ENCODE results near the gene RPL35A.
"Not testable (repeated sequence)": the region's sequence is repeated elsewhere in the genome, so short reads cannot be mapped to it uniquely, and the experiment has no call there.

The RPL35A gene

DNA sequence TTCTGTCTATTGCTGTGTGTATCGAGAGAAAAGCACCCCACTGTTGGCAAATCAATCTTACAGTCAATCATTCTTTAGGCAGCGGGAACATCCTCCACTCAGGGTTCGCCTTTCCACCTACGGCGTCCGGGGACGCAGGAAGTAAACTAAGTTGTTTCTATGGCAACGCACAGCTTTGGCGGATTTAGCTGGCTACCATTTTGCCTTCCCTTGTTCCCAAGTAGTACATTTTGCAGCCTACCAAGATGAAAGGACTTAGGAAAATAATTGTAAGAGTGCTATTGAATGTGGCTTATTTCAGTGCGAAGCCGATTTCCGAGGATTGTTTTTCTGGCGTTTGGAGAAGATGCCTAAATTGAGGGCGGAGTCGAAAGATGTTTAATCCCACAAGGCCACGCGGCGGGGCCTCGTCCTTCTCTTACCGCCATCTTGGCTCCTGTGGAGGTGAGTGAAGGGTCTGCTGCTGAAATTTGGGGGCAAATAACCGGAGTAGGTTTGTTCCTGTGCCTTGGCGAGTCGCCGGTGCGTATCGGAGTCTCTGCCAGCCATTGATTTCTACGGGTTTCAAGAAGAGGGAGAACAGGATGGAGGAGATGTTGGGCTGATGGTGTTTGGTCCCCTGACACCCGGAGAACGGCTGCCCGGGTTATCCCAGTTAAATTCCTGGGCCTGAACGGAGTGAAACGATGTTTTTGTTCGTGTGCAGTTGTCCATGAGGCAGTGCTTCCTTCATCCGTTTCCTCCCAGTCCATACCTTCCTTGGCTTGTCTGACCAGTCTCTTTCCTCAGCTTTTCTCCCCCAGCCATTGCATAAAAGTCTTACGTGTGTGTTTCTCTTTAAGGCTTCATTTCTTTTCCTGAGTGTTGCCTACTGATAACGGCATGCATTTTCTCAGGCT lies at the start of gene RPL35A:
TSS of gene RPL35A (plus strand) at position 413 of the 899 bp plus-strand sequence. CDS start 778 bp downstream, outside the sequence.
- peak; percentile 92 for DNase-seq

DNA sequence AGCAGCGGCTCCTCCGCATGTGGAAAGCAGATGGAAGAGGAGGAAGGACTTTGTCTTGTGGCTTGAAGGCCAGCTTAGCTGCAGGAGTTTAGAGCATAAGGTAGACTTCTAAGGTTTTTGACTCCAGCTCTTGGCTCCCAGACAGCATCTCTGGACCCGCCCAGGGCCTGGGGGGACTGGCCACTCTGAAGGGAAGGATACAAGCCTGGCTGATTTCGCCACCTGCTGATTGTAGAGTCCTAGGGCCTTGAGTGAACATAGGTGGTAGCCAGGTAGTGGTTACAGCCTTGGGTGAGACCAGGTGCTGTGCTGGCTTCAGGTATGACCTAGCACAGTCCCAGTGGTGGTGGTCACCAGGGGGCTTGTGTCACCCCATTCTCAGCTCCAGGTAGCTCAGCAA lies 48.4 kb upstream of the RPL35A start:
- DNase-seq = no peak

DNA sequence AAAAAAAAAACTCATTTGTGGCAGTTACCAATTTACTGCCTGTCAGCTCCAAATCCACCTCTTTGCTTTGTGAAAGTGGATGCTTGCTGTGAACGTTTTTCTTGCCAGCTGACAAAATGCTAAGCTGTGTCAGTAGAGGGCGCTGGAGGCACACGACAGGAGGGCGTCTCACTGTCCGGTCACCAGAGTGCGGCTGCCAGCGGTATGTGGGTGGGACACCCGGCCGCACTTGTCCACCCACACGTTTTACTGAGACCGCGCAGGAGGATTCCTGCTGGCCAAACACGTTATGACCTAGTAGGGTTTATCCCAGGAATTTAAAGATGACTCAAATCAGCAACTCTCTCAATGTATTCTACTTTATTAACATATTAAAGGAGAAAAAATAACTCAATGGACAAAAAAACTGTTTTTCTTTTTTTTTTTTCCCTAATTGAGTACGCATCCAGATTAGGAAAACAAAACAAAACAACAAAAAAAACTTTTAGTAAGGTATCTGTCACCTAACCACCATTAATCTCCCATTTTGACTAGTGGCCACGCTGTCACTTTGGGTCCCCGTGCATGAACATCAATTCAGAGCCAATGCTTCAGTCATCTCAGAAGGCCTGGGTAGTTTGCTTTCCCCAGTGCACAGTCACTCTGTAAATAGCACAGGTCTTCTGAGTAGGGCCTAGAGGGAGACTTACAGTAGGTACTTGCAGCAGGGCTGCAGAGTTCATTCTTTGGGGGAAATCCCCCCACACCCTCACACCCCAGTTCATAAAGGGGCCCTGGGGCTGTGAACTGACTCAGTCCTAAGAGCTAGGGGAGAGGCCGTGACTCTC lies 43.8 kb upstream of the RPL35A start:
- peak; percentile 87 for DNase-seq

DNA sequence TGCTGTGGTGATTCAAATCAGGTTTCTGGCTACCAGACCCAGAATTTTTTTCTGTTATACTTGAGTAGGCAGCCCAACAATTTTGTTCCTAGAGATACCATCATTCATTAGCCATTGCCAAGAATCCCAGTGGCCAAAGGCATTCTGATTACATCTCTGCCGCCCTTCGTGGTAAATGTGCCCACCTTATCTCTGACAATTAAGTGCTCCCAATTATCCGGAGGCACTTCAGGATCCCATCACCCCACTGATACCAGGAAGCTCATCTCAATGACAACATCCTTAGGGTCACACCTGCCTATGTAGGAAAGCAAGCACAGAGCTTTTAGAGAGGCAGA lies 43.2 kb upstream of the RPL35A start:
- no peak for DNase-seq

DNA sequence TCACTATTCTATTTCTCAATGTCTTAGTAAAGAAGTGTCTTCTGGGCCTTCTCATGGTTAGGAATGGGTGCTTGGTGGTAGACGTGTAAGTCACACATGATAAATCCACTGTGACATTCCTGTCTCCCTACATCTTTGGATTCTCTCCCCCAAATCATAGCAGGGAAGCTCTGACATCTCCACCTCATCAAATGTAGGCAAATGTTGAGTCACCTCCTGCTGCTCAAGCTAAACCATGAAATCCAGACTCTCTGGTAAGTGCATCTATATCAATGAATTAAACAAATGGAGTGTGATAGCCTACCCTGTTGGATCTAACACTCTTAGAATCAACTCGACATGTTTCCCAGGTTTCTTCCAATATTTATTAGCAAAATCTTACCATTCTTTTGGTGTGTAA lies 42.8 kb upstream of the RPL35A start:
- no peak for DNase-seq

DNA sequence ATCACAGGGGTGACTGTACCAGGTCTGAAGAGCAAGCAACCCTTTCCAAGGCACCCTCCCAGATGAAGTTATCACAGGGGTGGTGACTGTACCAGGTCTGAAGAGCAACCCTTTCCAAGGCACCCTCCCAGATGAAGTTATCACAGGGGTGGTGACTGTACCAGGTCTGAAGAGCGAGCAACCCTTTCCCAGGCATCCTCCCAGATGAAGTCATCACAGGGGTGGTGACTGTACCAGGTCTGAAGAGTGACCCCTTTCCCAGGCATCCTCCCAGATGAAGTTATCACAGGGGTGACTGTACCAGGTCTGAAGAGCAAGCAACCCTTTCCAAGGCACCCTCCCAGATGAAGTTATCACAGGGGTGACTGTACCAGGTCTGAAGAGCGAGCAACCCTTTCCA lies 41.4 kb upstream of the RPL35A start:
- not testable (repeated sequence) for DNase-seq

DNA sequence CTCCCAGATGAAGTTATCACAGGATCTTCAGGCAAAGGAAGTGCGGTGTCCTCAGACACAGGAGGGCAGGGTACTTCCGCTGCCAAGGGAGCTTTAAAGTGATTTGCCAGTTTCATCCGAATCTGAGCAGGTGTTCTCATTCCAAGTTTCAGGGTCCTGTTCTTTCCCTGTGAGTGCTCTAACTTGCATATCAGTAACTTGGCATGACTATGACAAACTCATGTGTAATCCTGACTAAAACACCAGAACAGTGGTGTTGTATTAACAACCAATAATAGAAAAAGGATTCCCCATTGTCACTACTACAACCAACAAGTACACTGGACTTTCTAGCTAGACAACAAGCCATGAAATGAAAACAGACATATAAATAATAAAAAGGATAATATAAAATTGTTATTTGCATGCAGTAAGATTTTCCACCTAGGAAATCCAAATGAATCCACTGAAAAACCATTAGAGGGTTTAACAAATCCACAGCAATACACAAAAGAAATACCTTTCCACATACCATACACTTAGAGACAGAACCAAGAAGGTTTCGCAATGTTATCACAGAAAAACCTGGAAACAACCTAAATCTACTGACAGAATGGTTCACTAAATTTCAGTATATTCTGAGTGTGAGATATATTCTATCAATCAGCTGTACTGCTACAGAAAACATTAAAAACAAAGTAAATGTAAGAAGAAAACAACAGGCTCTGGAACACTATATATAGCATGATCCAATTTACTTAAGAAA lies 40.9 kb upstream of the RPL35A start:
- no peak for DNase-seq

DNA sequence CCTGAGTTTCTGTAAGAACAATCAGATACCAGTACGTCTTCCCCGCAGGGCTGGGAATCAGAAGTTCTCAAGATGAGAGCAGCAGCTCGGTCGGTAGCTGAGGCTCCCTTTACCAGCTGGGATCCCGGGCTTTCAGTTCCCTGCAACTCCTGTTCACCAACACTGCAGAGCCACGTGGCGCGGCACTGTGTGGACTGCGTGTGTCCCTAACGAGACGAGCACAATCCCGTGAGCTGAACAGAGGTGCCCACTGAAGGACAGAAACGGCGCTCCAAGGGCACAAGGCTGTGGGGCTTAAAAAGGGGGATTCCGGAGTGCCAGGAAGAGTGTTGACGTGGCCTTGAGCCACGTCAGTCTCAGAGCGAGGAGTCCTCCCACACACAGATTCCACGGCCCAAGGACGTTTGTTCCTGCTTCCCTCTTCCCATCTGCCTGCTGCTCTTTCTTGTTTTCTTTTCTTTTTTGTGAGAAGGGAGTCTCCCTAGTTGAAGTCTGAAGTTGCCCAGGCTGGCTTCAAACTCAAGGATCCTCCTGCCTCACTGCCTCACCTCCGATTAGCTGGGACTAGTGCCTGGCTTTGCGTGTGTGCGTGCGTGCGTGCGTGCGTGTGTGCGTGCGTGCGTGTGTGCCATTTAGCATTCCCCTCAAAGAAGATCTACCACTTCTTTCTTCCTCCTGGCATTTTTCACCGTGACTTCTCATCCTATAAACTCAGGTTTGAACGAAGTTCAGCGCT lies 37.1 kb upstream of the RPL35A start:
- no peak for DNase-seq

DNA sequence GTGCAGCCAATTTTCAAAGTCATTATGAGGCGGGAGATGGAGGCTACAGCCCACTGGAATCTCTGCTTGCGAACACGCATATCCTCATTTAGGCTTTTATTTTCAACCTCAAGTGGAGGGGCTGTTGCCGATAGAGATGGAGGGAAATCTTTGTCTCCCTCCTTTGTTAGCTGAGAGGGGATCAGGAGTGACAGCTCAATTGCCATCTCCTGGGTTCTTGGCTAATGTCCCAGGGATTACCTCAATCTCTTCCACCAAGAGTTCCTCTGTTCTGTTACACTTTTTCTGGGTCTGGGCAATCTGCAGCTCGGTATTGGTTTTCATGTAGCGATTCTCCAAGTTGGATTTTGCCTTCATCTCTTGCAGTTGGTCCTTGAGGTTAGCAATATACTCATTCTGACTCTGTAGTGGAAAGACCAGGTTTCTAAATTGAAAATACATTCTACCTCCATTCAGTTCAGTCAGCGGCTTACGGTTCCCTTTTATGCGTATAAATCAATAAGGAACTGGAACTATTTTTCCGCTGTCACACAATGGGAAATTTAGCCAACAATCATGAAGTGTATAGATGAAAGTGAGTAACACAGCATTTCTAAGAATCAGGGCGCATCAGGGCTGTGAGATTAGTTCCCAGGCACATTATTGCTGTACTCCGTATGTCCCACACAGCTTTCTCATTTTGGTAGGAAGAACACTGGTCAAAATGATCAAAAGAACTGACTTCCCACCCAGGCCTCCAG lies 36.2 kb upstream of the RPL35A start:
- no peak for DNase-seq

DNA sequence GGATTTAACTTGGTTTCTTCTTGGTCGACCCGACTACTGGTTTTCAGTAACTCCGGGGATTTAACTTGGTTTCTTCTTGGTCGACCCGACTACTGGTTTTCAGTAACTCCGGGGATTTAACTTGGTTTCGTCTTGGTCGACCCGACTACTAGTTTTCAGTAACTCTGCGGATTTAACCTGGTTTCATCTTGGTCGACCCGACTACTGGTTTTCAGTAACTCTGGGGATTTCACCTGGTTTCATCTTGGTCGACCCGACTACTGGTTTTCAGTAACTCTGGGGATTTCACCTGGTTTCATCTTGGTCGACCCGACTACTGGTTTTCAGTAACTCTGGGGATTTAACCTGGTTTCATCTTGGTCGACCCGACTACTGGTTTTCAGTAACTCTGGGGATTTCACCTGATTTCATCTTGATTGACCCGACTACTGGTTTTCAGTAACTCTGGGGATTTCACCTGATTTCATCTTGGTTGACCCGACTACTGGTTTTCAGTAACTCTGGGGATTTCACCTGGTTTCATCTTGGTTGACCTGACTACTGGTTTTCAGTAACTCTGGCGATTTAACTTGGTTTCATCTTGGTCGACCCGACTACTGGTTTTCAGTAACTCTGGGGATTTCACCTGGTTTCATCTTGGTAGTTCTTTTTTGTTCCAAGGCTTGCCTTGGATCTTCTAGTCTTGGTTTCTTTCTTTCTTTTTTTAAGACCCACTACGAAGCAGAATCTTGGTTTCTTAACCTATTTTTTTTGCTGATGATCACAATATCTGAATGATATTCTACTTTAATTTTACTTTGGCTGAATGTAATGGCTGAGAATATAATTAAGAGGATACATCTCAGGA lies 28.3 kb upstream of the RPL35A start:
- not testable (repeated sequence) for DNase-seq

DNA sequence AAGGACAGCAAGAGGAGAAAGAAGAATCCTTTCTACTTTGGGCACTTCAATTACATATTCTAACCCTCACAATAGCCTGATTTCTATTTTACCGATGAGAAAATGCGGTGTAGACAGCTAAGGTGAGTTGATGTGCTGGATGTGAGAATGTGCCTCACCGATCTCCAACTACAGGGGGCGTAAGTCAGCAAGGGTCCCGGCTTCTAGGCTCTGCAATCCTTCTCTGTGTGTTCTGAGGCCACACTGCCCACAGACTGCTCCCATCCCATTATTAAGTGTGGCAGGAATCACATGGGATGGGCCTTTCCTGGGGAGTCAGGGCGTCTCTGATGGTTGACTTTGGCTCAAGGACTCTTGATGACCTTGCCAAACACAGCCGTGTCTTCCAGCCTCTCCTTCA lies 23.6 kb upstream of the RPL35A start:
- DNase-seq = no peak

DNA sequence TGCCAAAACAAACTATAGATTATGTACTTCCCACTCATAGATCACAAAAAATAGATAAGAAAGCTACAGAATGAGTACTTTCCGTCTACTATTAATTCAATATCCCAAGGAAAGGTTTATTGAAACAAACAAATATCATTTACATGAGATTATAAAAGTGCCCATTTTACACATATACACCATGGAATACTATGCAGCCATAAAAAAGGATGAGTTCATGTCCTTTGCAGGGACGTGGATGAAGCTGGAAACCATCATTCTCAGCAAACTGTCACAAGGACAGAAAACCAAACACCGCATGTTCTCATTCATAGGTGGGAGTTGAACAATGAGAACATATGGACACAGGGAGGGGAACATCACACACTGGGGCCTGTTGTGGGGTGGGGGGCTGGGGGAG lies 22.4 kb upstream of the RPL35A start:
- not testable (repeated sequence) for DNase-seq

DNA sequence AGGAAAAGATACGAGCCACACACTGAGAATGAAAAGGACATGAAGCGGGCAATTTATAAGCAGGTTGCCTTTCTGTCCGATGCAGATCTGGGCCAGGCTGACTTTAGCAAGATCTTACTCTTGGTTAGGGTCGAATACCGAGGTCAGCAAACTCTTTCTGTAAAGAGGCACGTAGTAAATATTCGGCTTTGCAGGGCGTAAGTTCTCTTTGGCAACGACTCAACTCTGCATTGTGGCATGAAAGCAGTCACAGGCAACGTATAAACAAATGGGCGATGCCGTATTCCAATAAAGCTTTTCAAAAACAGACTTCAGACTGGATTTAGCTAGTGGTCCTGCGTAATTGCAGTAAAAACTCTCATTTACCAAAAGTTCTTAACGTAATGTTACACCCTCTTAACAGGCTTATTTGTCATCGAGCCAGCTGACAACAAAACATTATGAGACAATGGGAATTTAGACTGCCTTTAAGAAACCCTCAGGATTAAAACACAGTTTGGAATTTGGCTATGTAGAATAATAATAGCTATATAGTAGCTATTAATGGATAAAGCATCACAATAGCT lies 13.1 kb upstream of the RPL35A start:
- no peak for DNase-seq

DNA sequence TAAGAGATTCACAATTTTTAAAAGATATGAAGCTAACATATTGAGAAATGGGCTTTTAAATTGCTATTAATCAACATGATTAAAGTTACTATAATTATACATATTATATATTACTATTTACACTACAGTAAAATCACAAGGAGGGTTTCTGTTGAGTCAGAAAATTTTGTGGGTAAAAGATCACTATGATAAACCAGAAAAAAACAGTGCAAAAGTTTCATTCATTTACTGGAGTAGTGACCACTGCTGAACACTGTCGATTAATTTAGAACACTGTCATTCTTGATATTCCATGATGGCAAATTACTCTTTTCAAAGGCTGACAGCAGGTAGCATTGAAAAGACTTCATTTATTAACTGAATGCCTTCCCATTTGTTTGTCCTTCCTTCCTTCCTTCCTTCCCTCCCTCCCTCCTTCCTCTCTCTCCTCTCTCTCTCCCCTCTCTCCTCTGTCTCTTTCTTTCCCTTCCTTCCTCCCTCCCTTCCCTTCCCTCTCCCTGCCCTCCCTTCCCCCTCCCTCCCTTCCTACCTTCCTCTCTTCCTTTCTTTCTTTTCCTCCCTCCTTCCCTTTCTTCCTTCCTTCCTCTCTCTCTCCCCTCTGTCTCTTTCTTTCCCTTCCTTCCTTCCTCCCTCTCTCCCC lies 9.1 kb upstream of the RPL35A start:
- DNase-seq = no peak

DNA sequence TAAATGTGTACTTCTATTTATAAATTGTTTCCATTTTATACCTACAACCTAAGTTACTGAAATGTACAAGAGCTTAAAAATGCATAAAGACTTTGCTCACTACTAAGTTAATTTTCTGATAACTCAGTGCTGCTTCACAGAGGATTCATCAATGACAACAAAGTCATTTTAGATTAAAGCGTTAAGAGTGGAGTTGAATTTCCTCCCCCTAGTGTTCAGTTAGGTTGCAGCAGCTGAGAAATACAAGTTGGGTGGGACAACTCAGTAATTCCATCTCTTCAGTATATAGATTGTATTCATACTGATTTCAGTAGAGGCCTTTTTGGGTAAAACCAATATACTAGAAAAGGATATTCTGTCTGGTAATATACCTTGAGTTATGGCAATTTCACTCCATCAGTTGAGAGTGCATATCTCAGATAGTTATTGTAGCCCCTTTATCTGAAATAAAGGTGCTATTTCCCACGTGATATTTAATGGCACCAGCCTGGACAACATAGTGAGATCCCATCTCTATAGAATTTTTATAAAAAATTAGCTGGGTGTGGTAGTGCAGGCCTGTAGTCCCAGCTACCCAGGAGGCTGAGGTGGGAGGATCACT lies 6.9 kb upstream of the RPL35A start:
- DNase-seq = peak; percentile 6

DNA sequence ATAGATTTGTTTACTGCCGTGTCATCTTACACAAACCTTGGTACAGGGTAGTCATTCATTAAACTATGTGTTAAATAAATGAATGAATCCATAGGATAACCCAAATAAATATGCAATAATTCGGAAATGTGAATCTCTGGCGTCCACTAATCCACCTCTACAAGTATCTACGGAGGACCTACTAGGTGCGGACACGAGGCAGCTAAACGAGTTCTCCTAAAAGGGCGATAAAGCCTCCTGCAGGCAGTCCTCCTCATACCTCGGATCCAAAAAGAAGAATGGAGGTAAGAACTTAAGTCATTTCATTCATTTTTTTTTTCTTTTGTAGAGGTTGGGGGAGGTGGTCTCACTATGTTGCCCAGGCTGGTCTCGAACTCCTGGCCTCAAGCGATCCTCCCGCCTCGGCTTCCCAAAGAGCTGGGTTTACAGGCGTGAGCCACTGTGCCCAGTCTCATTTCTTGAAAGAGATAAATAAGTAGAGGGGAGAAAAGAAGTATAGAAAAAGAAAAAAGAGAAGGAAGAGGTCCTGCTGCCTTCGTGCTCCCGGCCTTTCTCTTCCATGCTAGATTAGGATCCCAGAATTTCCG lies 706 bp upstream of the RPL35A start:
- no peak for DNase-seq

DNA sequence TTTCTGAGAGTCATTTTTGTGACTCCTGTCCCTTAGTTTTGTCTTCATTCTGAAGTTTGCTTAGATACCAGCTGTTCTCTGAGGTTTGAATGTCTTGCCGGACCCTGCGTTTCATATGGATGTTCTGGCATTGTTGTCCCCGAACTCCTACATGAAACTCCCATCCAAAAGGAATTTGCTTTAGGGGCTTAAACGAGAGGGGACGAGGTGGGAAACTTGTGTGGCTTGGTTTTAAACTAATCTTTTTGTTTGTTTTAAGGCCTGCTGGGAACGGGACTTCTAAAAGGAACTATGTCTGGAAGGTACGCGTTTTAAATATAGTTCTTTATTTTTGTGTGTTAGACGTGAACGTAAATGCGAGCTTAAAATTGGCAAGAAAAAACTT lies 679 bp downstream of the RPL35A start:
- DNase-seq = no peak

DNA sequence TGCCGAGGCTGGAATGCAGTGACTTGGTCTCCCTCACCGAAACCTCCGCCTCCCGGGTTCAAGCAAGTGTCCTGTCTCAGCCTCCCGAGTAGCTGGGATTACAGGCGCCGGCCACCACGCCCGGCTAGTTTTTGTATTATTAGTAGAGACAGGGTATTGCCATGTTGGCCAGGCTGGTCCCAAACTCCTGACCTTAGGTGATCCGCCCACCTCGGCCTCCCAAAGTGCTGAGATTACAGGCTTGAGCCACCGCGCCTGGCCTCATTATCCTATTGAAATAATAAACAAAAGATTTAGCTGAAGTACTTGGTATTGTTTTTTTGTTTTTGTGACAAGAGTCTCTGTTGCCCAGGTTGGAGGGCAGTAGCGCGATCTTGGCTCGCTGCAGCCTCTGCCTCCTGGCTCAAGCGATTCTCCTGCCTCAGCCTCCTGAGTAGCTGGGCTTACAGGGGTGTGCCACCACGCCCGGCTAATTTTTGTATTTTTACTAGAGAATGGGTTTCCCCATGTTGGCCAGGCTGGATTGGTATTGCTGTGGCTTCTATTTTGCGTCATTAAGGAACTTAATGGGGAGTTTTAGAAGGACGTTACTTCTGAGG lies 1.5 kb downstream of the RPL35A start:
- no peak for DNase-seq

DNA sequence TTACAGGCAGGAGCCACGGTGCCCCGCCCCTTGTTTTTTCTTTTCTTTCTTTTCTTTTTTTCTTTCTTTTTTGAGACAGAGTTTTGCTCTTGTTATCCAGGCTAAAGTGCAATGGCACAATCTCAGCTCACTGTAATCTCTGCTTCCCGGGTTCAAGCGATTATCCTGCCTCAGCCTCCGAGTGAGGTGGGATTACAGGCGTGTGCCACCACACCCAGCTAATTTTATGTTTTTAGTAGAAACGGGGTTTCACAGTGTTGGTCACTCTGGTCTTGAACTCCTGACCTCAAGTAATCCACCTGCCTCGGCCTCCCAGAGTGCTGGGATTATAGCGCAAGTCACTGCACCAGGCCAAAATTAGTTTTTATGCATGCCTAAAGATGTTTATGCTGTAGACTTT lies 2.5 kb downstream of the RPL35A start:
- DNase-seq = no peak

All from midbrain (tissue), 1 donor.